ENCODE data around the gene GET4. TPM values are rescaled to one million over a fixed set of nuclear protein-coding genes. Genes with fewer than 3 reads are reported as not detected.

GET4 gene
- total RNA-seq, 1 experiment from 2014 or later: 90.9 TPM

GRCh38 chr7:833601-834258 lies 42.6 kb upstream of the GET4 start:
- H3K4me1 ChIP-seq (ENCODE audit: control insufficient read depth, insufficient read depth, low read length): peaks cover 30% of the 10 kb centered on the region
- intact Hi-C loops (cut with micrococcal nuclease; ENCODE audit: unreplicated experiment): no loop called here
- ChIA-PET POLR2A (no interaction called here), CTCF (no interaction called here)
- H3K27me3 ChIP-seq (ENCODE audit: control insufficient read depth, insufficient read depth, low read length): no peaks in the 10 kb centered on the region
- no peak overlapping the region; the same call in 1 of the 2 replicates for H3K27ac ChIP-seq (ENCODE audit: low read length)
- ATAC-seq (no peak), DNase-seq (ENCODE audit: low read depth, low spot score) (no peak)
- TF ChIP-seq TCF7L2 (IDR thresholded peaks at IDR 0.05; ENCODE audit: low read depth, low read length) (no peak), POLR2AphosphoS5 (IDR thresholded peaks at IDR 0.05; ENCODE audit: low read depth, low read length) (no peak)
- H3K36me3 ChIP-seq (ENCODE audit: control insufficient read depth, insufficient read depth, low read length): no peaks in the 10 kb centered on the region
- no peak overlapping the region for H3K4me3 ChIP-seq (ENCODE audit: low read depth in 2 of 2, low read length in 2 of 2)
- BruUV-seq (replicated peaks): no TSS peak
- in situ Hi-C loops (cut with HindIII; ENCODE audit: low pct_unique_long_range_greater_than_20kb, low sequenced_read_pairs): no loop called here
- no peaks in the 10 kb centered on the region for H3K9me3 ChIP-seq (ENCODE audit: control insufficient read depth, insufficient read depth, low read depth, low read length)

- no peak for TF ChIP-seq CTCF (IDR thresholded peaks at IDR 0.05)
- TF ChIP-seq REST (IDR thresholded peaks at IDR 0.05; ENCODE audit: insufficient read depth in 1 of 2, low read depth in 2 of 2, low read length in 1 of 2): no peak
- no peak for TF ChIP-seq SIN3A (IDR thresholded peaks at IDR 0.05; ENCODE audit: borderline replicate concordance, insufficient read depth, low read depth, low read length)
- TF ChIP-seq POLR2AphosphoS5 (IDR thresholded peaks at IDR 0.05; ENCODE audit: low read depth, low read length): no peak
- TF ChIP-seq TCF7L2 (IDR thresholded peaks at IDR 0.05; ENCODE audit: low read depth, low read length): no peak
- intact Hi-C loops (cut with micrococcal nuclease; ENCODE audit: unreplicated experiment) (no loop called here), in situ Hi-C loops (cut with HindIII; ENCODE audit: low pct_unique_long_range_greater_than_20kb, low sequenced_read_pairs) (no loop called here)
- Histone ChIP-seq H3K27me3 (ENCODE audit: control insufficient read depth, insufficient read depth, low read length) (no peaks in the 10 kb centered on the region), H3K9me3 (ENCODE audit: control insufficient read depth, insufficient read depth, low read depth, low read length) (no peaks in the 10 kb centered on the region), H3K4me3 (ENCODE audit: low read depth in 2 of 2, low read length in 2 of 2) (no peak overlapping the region), H3K4me1 (ENCODE audit: control insufficient read depth, insufficient read depth, low read length) (peaks cover 30% of the 10 kb centered on the region), H3K27ac (ENCODE audit: low read length) (no peak overlapping the region), H3K36me3 (ENCODE audit: control insufficient read depth, insufficient read depth, low read length) (no peaks in the 10 kb centered on the region)
- DNase-seq (ENCODE audit: low read depth, low spot score): no peak
- BruUV-seq (replicated peaks): no TSS peak
- ChIA-PET CTCF (no interaction called here), POLR2A (no interaction called here)
- no peak for ATAC-seq
Observed at GRCh38 chr7:834277-834676, 42.1 kb upstream of the GET4 start.

- Histone ChIP-seq H3K36me3 (ENCODE audit: control insufficient read depth, insufficient read depth, low read length) (no peaks in the 10 kb centered on the region), H3K4me3 (ENCODE audit: low read depth in 2 of 2, low read length in 2 of 2) (no peak overlapping the region), H3K27ac (ENCODE audit: low read length) (no peak overlapping the region), H3K9me3 (ENCODE audit: control insufficient read depth, insufficient read depth, low read depth, low read length) (no peaks in the 10 kb centered on the region), H3K4me1 (ENCODE audit: control insufficient read depth, insufficient read depth, low read length) (peaks cover 29% of the 10 kb centered on the region), H3K27me3 (ENCODE audit: control insufficient read depth, insufficient read depth, low read length) (no peaks in the 10 kb centered on the region)
- no peak for DNase-seq (ENCODE audit: low read depth, low spot score)
- POLR2A ChIA-PET: no interaction called here
- ATAC-seq: no peak
- BruUV-seq (replicated peaks): no TSS peak
- CTCF ChIA-PET: no interaction called here
- in situ Hi-C loops (cut with HindIII; ENCODE audit: low pct_unique_long_range_greater_than_20kb, low sequenced_read_pairs) (no loop called here), intact Hi-C loops (cut with micrococcal nuclease; ENCODE audit: unreplicated experiment) (no loop called here)
- no peak for TF ChIP-seq POLR2AphosphoS5 (IDR thresholded peaks at IDR 0.05; ENCODE audit: low read depth, low read length)
- TF ChIP-seq REST (IDR thresholded peaks at IDR 0.05; ENCODE audit: insufficient read depth in 1 of 2, low read depth in 2 of 2, low read length in 1 of 2): no peak
- no peak for TF ChIP-seq SIN3A (IDR thresholded peaks at IDR 0.05; ENCODE audit: borderline replicate concordance, insufficient read depth, low read depth, low read length)
- TF ChIP-seq TCF7L2 (IDR thresholded peaks at IDR 0.05; ENCODE audit: low read depth, low read length): no peak
Observed at GRCh38 chr7:835021-835420, 41.3 kb upstream of the GET4 start.

Measured in Panc1 (cell line).